NCI-H82 treated with DMSO at 0.1 percent for 48 hours (cell line): ENCODE data around the gene PECR.
"Not testable (repeated sequence)": the region's sequence is repeated elsewhere in the genome, so short reads cannot be mapped to it uniquely, and the experiment has no call there.

ENCODE experiments used
- DNase-seq: peaks from one replicate; lab custom pipeline; 2025; ENCODE audit not compliant: unreplicated experiment; lab: John Stamatoyannopoulos, UW

The PECR gene

GRCh38 chr2:216107320-216107719, 25.7 kb upstream of the PECR start:
- no peak for DNase-seq

- no peak for DNase-seq
These were observed 23.1 kb upstream of the PECR start for GRCh38 chr2:216104691-216105090.

GRCh38 chr2:216103213-216103612, 21.6 kb upstream of the PECR start:
- no peak for DNase-seq

GRCh38 chr2:216101109-216101508, 19.5 kb upstream of the PECR start:
- no peak for DNase-seq

- DNase-seq: no peak
These were observed 17.1 kb upstream of the PECR start for GRCh38 chr2:216098421-216099334.

GRCh38 chr2:216094701-216095100, 13.1 kb upstream of the PECR start:
- no peak for DNase-seq

GRCh38 chr2:216092646-216093045, 11.0 kb upstream of the PECR start:
- DNase-seq: no peak

GRCh38 chr2:216090369-216090786, 8.8 kb upstream of the PECR start:
- DNase-seq: no peak

GRCh38 chr2:216086207-216086893, 4.7 kb upstream of the PECR start:
- no peak for DNase-seq

GRCh38 chr2:216084547-216084946, 2.9 kb upstream of the PECR start:
- DNase-seq: no peak

- peak; percentile 82 for DNase-seq
These were observed 2.1 kb upstream of the PECR start for GRCh38 chr2:216083464-216084281.

- no peak for DNase-seq
These were observed 1.2 kb upstream of the PECR start for GRCh38 chr2:216082805-216083204.

- no peak for DNase-seq
These were observed 605 bp upstream of the PECR start for GRCh38 chr2:216082117-216082711.

- no peak for DNase-seq
These were observed 597 bp downstream of the PECR start for GRCh38 chr2:216081012-216081411.

GRCh38 chr2:216080048-216080447, 1.6 kb downstream of the PECR start:
- DNase-seq: not testable (repeated sequence)

- no peak for DNase-seq
These were observed 2.8 kb downstream of the PECR start for GRCh38 chr2:216078776-216079175.

- DNase-seq: no peak
These were observed 5.8 kb downstream of the PECR start for GRCh38 chr2:216075510-216076485.

GRCh38 chr2:216074794-216075193, 6.8 kb downstream of the PECR start:
- DNase-seq: no peak

- DNase-seq: no peak
These were observed 7.2 kb downstream of the PECR start for GRCh38 chr2:216074380-216074779.

- DNase-seq: no peak
These were observed 7.8 kb downstream of the PECR start for GRCh38 chr2:216073773-216074172.
